ENCODE results near the gene OR6X1.

Gene OR6X1

GRCh38 chr11:123754101-123754568 lies at the start of gene OR6X1:
TSS of gene OR6X1 (minus strand) at chr11:123754518. CDS start at chr11:123754518, 0 bp downstream.
- DNase-seq: no peak

DNA sequence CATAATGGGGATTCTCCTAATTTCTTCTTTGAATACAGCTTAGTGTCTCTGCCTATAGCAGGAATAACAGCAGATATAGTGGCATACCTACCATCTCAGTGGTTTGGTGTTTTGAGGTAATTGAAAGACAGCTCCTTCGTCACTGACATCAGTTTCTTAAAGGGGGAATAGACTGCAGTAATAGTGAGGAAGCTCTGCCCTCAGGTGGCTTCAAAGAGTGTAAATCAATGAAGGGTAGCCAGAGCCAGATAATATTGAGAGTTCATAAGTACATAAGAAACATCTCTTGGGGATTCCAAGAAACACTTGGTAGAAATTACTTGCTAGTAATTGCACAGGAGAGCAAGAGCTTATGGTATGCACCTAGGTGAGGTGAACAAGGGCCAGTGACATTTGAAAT lies 47.4 kb upstream of the OR6X1 start:
- no peak for DNase-seq

DNA sequence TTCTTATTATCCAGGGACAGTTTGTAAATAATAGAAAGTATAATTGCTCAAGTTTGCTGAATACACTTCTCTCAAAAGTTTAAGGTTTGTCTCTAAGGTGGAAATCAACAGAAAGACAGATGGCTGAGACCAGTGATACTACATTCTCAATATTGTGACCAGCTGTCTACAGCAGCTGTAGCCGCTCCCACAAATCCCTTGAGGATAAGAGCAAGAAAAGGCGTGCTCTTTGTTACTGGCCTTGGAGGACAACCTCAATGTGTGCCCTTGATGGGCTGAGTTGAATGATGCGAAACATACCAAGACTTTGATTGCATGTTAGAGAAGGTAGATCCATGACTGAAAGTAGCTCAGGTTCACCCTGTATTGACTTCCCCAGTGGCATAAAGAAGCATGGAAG lies 45.7 kb upstream of the OR6X1 start:
- no peak for DNase-seq

- no peak for DNase-seq
These were observed 45.1 kb upstream of the OR6X1 start for GRCh38 chr11:123799438-123799837.

DNA sequence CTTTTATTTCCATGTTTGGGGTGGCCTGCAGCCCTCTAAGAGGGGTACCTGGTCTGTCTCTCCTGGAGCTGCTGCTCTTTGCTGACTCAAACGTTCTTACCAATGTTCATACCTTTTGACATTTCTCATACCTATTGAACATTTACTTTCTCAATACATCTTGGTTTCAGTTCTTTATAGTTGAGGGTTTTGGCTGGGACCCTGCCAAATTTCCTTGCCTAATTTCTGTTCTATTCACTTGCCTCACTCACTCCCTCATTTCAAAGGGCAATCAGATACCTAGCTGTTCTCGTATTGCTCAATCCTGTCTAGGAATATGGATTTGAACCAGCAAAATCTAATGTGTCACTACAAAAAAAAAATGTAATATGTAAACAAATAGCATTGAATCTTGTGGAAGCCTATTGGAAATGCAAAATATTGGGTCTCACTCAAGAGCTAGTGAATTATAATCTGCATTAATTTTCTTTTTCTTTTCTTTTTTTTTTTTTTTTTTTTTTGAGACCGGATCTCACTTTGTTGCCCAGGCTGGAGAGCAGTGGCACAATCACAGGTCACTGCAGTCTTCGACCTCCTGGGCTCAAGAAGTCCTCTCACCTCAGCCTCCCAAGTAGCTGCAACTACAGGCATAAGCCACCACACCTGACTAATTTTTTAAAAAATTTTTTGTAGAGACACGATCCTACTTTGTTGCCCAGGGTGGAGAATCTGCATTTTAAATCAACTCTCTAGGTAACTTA lies 44.4 kb upstream of the OR6X1 start:
- no peak for DNase-seq

DNA sequence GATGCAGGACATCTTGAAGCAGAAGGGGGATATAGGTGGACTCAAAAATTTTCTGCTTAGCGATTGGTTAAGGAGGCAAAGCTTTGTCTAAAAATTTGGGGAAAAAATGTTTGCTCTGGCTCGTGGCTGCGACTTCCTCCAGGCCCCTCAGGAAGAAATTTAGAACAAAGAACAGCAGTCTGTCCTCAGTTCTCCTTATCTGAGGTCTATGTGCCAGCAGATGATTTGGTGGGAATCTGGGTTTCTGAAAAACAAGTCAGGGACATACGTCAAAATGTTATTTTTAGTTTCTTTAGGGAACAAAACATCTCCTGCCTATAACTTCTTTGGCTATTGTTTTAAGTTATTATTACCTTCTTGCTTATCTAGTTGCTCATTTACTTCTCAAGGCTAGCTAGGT lies 43.8 kb upstream of the OR6X1 start:
- DNase-seq: no peak

DNA sequence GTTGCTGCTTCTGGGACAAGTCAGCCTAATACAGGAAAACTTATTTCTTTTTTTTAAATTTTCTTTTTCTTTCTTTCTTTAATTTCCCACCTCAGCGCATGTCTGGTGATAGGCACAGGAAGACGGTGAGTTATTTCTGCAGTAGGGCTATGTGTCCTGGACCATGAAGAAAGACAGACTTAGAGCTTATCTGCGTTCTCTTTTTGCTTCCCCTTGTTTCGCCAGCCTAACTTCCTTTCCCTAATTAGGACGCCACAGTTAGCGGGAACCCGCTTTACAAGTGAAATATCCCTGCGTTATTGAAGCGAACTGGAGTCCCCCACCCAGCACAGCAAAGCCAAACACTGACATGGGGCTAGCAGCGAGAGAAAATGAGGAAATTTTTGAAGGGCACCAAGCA lies 43.2 kb upstream of the OR6X1 start:
- no peak for DNase-seq

DNA sequence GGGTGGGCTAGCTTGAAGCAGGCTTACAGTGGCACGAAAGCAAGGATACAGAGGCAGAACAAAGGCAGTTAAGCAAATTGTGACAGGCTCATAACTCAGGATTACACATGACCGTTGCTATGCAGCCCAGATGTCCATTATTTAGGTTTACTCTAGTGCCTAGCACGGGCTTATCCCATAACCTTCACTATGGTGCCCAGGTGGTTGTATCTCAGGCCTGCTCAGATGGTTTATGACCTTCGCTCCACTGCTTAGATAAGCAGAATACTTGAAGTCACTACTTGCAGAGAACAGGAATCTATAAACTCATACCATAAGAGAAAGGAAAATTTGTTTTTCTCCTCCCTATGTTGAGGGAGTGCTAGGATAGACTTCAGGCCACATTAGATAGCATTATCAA lies 42.8 kb upstream of the OR6X1 start:
- DNase-seq: no peak

DNA sequence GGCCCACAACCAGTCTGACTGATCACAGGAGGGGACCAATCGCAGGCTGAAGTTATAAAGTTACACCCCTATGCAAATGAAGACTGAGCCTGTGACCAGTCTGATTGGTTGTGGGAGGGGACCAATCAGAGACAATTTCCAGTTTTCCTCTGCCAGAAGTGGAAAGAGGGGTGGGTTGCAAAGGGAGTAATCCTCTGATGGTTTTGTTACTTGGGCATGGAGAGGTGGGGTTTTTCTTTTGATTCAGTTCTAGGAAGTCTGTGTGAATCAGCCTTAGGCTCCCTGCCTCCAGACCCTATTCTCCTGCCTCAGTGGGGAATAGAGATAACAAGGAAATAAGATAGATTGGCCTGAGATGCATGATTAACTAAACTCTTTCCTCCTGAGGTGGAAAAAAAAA lies 41.9 kb upstream of the OR6X1 start:
- no peak for DNase-seq

- no peak for DNase-seq
These were observed 29.2 kb upstream of the OR6X1 start for GRCh38 chr11:123783536-123783935.

DNA sequence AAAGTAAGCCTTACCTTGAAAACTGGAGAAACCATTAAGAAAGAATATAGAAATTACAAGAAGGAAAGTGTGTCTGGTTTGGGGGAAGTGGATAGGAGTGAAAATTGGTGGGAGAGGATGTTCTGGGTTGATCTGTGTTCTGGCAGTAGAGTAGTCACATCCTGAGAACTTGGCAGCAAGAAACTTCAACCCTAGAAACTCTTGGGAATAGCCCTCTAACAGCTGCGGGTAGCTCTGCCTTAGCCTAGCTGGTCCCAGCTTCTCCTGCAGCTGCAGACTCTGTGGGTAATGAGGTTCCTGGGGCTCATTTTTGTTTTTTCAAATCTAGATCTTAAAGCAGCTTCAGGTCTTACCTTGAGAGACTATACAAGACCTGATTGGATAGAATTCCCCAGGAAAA lies 24.2 kb upstream of the OR6X1 start:
- DNase-seq: no peak

DNA sequence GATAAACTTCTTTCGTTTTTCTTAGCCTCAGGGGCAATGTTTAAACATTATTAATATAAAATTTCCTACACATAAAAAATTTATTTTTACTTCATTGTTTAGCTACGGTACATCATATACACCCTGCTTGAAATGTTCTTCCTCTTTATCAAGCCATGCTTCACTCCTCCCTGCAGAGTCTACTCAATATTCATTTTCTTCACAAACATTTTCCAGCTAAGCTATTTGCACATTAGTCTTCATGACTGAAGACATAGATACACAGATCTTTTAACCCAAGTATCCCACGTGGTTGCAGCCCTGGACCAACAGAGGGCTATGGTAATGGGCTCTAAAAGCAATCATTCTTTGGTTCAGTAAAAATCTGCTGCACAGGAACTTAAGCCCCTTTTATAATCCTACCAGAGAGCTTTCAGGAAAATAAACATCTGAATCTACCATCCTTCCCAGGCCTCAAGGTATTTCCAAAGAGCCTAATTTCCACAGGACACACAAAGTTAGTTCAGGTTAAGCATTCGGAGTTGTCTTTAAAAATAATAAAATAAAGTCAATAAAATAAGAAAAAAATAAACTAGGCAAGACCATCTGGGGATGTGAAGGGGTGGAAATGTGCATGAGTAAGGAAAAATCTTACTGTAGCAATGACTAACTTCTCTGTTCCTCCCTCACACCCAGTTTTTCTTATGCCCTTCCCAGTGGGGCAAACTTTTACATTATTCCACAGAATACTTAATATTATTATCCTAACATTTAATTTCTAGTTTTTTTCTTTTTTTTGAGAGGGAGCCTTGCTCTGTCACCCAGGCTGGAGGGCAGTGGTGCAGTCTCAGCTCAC lies 21.6 kb upstream of the OR6X1 start:
- DNase-seq: no peak

GRCh38 chr11:123775289-123775688 lies 21.0 kb upstream of the OR6X1 start:
- no peak for DNase-seq

- no peak for DNase-seq
These were observed 19.6 kb upstream of the OR6X1 start for GRCh38 chr11:123773959-123774358.

DNA sequence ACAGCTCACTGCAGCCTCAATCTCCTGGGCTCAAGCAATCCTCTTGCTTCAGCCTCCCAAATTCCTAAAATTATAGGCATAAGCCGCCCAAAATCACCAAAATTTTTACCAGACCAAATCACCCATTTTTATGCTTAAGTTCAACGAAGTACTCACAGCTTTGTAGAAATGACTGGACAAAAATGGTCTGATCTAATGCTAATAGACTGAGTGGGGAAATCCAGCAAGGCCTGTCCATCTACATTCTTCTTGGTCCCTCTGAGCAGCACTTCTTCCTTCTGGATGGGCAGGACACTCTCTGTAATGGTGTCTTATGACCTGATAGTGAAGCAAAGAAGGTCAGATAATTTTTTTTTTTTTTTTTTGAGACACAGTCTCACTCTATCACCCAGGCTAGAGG lies 18.7 kb upstream of the OR6X1 start:
- DNase-seq: no peak

DNA sequence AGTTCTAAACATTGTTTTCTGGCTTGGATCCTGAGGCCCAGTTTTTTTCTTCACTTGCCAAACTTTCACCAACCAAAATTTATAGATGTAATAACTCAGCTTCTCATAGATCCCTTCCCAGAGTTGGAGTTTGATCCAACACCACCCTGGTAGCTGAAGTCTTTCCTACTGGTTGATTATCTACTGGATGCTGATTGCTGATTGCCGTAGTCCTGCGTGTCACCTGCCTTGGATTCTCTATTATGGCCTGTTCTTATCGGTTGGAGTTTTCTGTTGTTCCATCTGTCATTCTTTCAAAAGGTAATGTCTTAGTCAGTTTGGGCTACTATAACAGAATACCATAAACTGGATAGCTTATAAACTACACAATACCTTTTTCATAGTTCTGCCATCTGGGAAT lies 17.3 kb upstream of the OR6X1 start:
- DNase-seq: no peak

GRCh38 chr11:123770712-123771111 lies 16.4 kb upstream of the OR6X1 start:
- no peak for DNase-seq

DNA sequence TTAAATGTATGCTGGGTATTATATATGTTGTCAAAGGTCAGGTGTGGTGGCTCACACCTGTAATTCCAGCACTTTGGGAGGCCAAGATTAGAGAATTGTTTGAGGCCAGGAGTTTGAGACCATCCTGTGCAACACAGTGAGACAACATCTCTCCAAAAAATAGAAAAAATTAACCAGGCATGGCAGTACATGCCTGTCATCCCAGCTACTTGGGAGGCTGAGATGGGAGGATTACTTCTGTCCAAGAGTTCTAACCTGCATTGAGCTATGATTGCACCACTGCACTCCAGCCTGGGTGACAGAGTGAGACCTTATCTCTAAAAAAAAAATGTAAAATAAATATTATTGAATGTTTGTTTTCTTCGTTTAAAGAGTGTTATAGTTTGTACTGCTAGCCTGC lies 11.3 kb upstream of the OR6X1 start:
- DNase-seq: no peak

DNA sequence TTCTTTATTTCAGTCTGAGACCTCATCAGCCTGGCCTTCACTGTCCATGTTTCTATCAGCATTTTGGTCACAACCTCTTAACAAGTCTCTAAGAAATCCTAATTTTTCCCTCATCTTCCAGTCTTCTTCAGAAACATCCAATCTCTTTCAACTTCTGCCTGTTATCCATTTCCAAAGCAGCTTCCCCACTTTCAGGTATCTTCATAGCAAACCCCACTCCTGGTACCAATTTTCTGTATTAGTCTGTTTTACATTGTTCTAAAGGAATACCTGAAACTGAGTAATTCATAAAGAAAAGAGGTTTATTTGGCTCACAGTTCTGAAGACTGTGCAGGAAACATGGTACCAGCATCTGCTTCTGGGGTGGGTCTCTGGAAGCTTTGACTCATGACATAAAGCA lies 8.1 kb upstream of the OR6X1 start:
- DNase-seq: no peak

DNA sequence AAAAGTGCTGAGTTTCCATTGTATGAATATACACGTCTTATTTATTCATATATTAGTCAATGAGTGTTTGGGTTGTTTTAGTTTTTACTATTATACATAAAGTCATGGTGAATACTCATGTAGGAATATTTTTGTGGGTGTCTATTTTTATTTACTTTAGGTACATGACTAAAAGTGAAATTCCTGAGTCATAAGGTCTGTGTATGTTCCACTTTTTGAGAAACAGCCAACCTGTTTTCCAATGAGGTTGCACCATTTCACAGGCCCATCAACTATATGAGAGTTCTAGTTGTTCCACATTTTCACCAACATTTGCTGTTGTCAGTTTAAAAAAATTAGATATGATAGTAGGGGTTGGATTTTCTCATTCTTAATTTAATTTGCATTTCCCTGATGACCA lies 6.6 kb upstream of the OR6X1 start:
- no peak for DNase-seq

- no peak for DNase-seq
These were observed 3.7 kb upstream of the OR6X1 start for GRCh38 chr11:123757976-123758375.

DNA sequence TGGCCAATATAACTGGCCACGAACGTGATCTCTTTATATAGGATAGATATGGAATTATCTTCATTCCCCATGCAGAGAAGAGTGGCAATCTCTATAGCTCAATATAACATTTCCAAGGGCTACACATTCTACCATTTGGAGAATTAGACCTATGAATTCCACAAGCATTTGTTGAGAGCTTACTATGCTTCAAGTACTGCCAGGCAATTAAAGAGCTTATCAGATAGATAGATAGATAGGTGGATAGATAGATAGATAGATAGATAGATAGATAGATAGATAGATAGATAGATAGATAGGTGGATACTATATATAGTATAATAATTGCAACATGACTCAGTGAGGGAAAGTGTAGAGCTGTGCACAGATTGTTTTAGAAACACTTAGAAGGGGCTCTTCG lies 1.5 kb upstream of the OR6X1 start:
- no peak for DNase-seq

- DNase-seq: no peak
These were observed 1.0 kb upstream of the OR6X1 start for GRCh38 chr11:123755344-123755743.

DNA sequence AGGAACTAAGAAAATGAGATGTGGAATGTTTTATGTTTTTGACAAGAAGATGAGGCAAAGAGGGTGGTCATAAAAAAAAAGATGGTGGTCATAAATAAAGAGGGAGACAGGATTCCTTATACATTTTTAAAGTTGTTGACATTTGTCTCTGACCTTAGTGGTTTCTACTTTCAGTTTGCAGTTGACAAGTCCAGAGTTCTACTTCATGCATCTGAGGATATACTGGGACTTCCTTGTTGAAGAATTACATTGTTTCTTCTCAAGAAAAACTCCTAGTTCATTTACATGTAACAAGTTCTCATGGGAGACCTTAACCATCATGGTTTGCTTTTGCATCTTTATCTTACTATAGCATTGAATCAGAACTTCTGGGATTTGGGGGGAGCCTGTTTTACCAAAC lies 1.2 kb downstream of the OR6X1 start:
- no peak for DNase-seq

All from GOT3 (cell line).